GM19463 (cell line): ENCODE data around the gene HTR4.

Experiments
- ATAC-seq: cut with Tn5 transposase; IDR thresholded peaks from one replicate; pipeline ENCODE4 v1.9.1; 2021; ENCODE audit warnings: mild to moderate bottlenecking, moderate library complexity; ENCODE audit not compliant: unreplicated experiment

HTR4 gene

GRCh38 chr5:148615644-148616275 is 38.6 kb downstream of the HTR4 start:
- no peak for ATAC-seq

- ATAC-seq: no peak
These were observed 46.9 kb downstream of the HTR4 start for GRCh38 chr5:148607406-148607805.

- ATAC-seq: no peak
These were observed 48.0 kb downstream of the HTR4 start for GRCh38 chr5:148606296-148606695.

- no peak for ATAC-seq
These were observed 55.1 kb downstream of the HTR4 start for GRCh38 chr5:148599187-148599586.

- no peak for ATAC-seq
These were observed 58.6 kb downstream of the HTR4 start for GRCh38 chr5:148595697-148596096.

- ATAC-seq: no peak
These were observed 67.5 kb downstream of the HTR4 start for GRCh38 chr5:148586796-148587195.

GRCh38 chr5:148585988-148586387 is 68.3 kb downstream of the HTR4 start:
- no peak for ATAC-seq

GRCh38 chr5:148584103-148584502 is 70.2 kb downstream of the HTR4 start:
- ATAC-seq: no peak

GRCh38 chr5:148583421-148583965 is 70.8 kb downstream of the HTR4 start:
- ATAC-seq: no peak

GRCh38 chr5:148574167-148574566 is 80.2 kb downstream of the HTR4 start:
- no peak for ATAC-seq

GRCh38 chr5:148573374-148573773 is 81.0 kb downstream of the HTR4 start:
- no peak for ATAC-seq

- no peak for ATAC-seq
These were observed 84.4 kb downstream of the HTR4 start for GRCh38 chr5:148569948-148570347.

- no peak for ATAC-seq
These were observed 89.2 kb downstream of the HTR4 start for GRCh38 chr5:148565148-148565547.

GRCh38 chr5:148563021-148563420 is 91.3 kb downstream of the HTR4 start:
- ATAC-seq: no peak

- no peak for ATAC-seq
These were observed 92.5 kb downstream of the HTR4 start for GRCh38 chr5:148561801-148562311.

GRCh38 chr5:148559461-148559860 is 94.9 kb downstream of the HTR4 start:
- ATAC-seq: no peak

GRCh38 chr5:148558892-148559291 is 95.4 kb downstream of the HTR4 start:
- no peak for ATAC-seq

GRCh38 chr5:148556835-148557234 is 97.5 kb downstream of the HTR4 start:
- ATAC-seq: no peak

- ATAC-seq: no peak
These were observed 99.7 kb downstream of the HTR4 start for GRCh38 chr5:148554621-148555020.

GRCh38 chr5:148543727-148544126 is 110.6 kb downstream of the HTR4 start:
- no peak for ATAC-seq

- ATAC-seq: no peak
These were observed 111.5 kb downstream of the HTR4 start for GRCh38 chr5:148542812-148543211.

- ATAC-seq: no peak
These were observed 113.1 kb downstream of the HTR4 start for GRCh38 chr5:148541054-148541835.
